Medulla oblongata (tissue), 1 donor: ENCODE results near the gene NAIF1.
"Not testable (repeated sequence)": the region's sequence is repeated elsewhere in the genome, so short reads cannot be mapped to it uniquely, and the experiment has no call there.

Experiments
- DNase-seq: peaks from one replicate; pipeline ENCODE4 v3.0.0-alpha.2; 2015; ENCODE audit errors: extremely low spot score

Gene NAIF1

DNA sequence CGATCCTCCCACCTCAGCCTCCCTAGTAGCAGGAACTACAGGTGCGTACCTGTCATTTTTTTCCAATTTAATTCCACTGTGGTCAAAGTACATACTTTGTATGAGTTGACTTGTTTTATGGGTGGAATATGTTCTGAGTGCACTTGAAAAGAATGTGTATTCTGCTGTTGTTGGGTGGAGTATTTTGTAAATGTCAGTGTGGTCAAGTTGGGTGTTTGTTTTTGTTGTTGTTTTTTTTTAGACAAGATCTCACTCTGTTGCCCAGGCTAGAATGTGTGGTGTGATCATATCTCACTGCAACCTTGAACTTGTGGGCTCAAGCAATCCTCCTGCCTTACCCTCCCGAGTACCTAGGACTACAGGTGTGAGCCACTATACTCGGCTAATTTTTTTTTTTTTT is 18.8 kb upstream of the NAIF1 start:
- no peak for DNase-seq

GRCh38 chr9:128084746-128085145 is 17.6 kb upstream of the NAIF1 start:
- DNase-seq = no peak

GRCh38 chr9:128082151-128082550 is 15.0 kb upstream of the NAIF1 start:
- no peak for DNase-seq

DNA sequence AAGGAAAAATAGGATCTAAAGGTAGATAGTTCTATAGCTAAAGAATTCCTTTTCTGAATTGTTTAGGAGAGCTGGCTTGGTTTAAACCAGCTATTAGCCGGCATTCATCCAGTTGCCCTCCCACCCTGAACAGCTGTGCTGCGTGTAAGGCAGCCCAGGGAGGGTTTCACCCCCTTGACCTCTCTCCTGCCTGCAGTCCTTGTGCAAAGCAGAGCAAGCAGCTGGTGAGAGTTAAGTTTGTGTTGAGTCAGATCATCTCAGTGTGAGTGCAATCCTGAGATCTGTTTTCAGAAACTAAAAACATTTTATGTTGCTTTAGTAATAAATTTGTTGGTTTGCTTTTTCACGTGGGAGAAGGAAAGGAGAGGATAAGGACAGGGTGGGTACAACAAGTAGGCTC is 13.9 kb upstream of the NAIF1 start:
- DNase-seq = no peak

- DNase-seq = no peak
These were observed 13.1 kb upstream of the NAIF1 start for GRCh38 chr9:128080206-128080605.

DNA sequence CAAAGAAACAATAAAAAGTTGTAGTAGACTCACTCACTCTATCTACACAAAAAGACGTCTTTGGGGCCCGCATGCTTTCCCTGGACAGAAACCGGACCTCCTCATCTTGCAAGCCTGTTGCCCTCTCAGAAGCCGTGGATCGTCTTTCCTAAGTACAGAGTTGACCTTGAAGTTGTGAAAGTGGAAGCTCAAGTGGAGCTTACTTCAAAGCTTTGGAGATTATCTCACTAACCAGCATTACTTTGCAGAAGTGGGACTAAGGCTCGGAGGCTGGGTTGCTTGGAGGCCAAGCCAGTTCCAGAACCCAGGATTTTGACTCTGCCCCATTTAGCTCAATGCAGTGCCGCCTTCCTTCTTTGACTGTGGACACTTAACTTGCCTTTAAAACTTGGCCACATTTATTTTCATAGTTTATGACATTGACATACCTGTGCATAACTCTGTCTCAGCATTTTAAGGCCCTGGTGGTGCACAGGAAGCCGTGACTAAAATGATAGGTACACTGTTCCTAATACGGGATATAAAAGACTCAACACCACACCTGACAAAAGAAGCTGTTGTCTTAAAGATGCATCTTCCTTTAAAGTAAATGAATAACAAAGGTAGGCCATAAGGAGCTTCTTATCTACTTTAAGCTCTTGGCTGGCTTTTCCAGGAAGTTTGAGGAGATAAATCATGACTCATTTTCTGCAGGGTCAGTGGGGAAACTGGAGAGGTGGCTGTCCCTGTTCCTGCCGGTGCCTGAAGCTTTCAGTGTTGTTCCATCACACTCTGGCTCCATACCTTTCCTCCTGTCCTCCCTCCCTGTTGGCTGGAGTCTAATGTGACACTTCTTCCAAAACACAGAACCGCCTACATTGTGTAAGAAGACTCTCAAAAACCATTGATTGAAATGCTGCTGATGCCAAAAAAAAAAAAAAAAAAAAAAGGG is 11.6 kb upstream of the NAIF1 start:
- no peak for DNase-seq

- no peak for DNase-seq
These were observed 10.9 kb upstream of the NAIF1 start for GRCh38 chr9:128077847-128078503.

GRCh38 chr9:128073253-128073886 is 6.2 kb upstream of the NAIF1 start:
- DNase-seq = no peak

- DNase-seq = peak; percentile 93
These were observed 5.3 kb upstream of the NAIF1 start for GRCh38 chr9:128072144-128073021.

DNA sequence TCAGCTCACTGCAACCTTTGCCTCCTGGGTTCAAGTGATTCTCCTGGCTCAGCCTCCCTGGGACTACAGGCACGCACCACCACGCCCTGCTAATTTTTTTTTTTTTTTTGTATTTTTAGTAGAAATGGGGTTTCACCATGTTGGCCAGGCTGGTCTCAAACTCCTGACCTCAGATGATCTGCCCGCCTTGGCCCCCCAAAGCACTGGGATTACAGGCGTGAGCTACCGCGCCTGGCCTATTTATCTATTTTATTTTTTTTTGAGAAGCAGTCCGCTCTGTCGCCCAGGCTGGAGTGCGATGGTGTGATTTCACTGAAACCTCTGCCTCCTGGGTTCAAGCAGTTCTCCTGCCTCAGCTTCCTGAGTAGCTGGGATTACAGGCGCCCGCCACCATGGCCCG is 4.4 kb upstream of the NAIF1 start:
- not testable (repeated sequence) for DNase-seq

DNA sequence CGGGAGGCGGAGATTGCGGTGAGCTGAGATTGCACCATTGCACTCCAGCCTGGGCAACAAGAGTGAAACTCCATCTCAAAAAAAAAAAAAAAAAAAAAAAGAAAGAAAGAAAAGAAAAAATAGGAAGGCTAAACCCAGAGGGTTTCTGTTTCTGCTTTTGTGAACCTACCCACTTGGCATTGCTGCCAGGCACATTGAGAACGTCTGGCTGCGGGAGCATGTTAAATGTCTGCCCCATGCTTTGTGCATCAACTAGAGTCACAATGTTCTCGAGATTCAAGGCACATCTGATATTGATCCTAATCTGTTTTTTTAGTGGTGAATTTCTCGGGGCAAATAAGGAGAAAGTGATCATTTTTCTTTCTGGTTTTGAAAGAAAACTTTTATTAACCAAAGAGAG is 3.8 kb upstream of the NAIF1 start:
- DNase-seq = peak; percentile 59

- DNase-seq = peak; percentile 34
These were observed 1.5 kb upstream of the NAIF1 start for GRCh38 chr9:128068386-128069205.

DNA sequence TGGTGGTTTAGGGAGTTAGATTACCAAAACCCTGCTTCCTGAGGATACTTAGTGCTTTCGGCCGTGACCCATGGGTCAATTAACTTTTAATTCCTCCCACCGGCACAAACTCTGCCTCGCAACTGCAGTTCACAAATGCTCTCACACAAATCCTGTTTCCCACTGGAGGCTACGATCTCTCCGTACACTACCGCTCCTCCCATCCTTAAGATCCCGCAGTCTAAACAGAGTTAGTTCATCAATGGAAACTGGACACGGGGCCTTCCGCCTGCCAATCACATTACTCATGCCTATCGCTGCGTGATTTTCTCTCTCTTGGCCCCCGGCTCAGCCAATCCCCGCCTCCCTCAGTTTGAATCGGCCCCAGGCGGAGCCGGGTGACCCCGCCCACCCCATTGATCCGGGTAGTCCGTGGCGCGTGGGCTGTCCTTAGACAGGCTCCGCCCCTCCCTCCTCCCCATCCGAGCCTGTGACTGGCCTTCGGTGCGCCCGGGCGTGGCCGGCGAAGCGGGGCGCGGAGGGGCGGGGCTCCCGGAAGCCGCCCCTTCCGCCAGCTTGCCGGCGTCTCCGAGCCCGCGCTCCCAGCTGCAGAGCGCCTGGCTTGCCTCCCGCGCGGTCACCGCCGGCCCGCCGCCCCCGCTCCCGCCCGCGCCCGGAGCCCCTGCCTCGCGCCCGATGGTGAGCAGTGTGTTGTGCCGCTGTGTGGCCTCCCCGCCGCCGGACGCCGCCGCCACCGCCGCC is 695 bp upstream of the NAIF1 start, which contains the start of gene SLC25A25:
Gene SLC25A25, plus strand, starts transcription at position 588 of the 741 bp plus-strand sequence. Its CDS starts 88 bp downstream, at position 676.
- DNase-seq = peak; percentile 99

GRCh38 chr9:128065907-128066712 is 1.0 kb downstream of the NAIF1 start:
- no peak for DNase-seq

DNA sequence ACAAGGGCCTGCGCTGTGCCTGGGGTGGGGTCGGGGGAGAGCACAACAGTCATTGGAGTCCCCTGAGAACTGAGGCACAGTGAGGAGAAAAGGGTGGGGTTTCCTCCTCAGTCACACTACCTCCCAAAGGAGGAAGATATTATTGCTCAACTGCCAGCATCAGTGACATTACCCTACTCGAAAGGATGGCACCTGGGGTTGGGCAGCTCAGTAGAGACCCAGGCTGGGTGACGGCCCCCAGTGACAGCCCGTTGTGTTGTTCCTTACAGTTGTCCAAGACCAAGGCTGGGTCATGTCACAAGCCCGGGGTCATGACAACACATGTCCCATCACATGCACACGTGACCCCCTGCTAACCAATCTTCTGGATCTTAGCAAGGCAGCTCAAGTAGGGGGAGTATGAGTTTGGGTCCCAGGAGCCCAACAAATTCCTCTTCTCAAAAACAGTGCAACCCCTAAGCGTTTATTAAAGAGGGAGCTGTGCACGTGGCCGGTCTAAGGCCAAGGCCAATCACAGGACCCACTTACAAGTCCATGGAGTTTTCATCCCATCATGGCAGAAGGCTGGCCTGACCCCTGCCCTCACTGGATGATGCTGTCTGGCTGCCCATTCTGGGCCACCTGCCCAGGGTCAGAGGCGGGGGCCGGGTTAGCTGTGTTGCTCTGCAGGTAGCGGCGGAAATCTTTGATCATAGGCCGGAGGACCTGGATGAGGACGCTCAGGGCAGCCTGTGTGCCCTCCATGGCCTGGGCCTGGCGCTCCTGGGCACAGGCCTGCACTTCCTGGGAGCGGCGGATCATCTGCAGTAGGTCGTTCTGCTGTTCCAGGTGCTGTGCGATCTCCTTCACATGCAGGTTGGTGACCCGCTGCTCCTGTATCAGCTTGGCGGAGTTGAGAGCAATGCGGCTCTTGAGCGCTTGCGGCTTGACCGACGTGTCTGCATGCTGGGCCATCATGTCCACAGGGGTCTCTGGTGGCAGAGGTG is 4.0 kb downstream of the NAIF1 start:
- no peak for DNase-seq

DNA sequence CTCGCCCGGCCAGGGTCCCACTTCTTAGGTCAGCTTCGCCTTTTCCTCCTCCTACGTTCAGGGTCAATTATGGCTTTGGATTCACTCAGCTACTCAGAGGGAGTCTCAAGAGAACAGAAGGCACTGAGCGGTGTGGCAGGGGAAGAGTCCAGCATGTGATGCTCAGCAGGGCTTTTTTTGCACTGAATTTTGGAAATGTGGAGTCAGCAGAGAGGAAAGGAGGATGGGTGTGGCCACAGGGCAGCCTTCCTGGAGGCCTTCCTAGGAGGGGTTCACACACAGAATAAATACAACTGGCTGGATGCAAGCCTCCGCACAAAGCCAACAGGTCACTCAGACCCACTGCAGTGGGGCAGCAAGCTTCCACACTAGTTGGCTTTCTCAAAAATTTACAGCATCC is 4.8 kb downstream of the NAIF1 start:
- DNase-seq = no peak

DNA sequence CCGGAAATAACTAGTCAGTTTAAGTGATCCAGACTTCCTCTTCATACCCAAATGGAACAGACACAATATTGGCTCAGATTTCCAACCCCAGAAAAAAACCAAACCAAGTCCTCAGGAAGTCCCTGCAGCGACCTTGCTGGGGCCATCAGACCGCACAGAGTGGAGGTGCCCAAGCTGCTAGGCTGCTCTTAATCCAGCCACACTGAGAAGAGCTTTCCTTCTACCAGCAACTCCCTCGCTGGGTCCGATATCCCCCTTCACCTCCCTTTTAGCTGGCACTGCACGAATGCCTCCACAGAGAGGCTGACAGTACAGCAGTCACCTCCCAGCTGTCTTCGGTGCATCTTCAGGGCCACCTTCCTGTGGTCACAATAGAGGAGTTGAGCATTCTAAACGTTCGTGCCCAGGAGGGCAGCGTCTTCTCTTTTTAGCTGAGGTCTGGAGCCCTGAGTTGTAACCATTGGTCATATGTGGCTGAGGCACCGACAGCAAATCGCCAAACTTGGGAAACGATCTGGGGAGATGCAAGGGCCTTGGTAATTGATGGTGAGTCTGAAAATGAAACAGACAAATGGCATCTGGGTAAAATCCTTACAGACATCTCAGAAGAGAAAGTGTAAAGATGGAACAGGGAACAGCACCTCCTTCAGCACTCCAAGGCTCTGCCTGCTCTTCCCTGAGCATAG is 5.7 kb downstream of the NAIF1 start:
- no peak for DNase-seq
